Hematopoietic multipotent progenitor cell treated with erythropoietin and hydrocortisone succinate and interleukin-3 and kit ligand, for 17 days (in vitro differentiated cells): Measurements from ENCODE around the gene KRTAP1-3.
"Not testable (repeated sequence)": the region's sequence is repeated elsewhere in the genome, so short reads cannot be mapped to it uniquely, and the experiment has no call there.

Experiments used
- DNase-seq: peaks from one replicate; pipeline ENCODE4 v3.0.0-alpha.2; 2015; ENCODE audit warnings: low spot score

Gene KRTAP1-3

GRCh38 chr17:41010441-41010840 is 24.2 kb downstream of the KRTAP1-3 start:
- DNase-seq = no peak

GRCh38 chr17:41009936-41010335 is 24.7 kb downstream of the KRTAP1-3 start:
- DNase-seq = no peak

- no peak for DNase-seq
These were observed 25.3 kb downstream of the KRTAP1-3 start for GRCh38 chr17:41009301-41009760.

- DNase-seq = no peak
These were observed 25.9 kb downstream of the KRTAP1-3 start, which contains the start of gene KRTAP3-1 for GRCh38 chr17:41008811-41009210. Gene KRTAP3-1, minus strand, starts transcription at chr17:41009128. Its CDS starts 54 bp downstream, at chr17:41009074.

- DNase-seq = no peak
These were observed 30.3 kb downstream of the KRTAP1-3 start for GRCh38 chr17:41004397-41004796.

GRCh38 chr17:41003926-41004325 is 30.7 kb downstream of the KRTAP1-3 start:
- DNase-seq = no peak

- no peak for DNase-seq
These were observed 31.9 kb downstream of the KRTAP1-3 start for GRCh38 chr17:41002814-41003213.

GRCh38 chr17:41001795-41002194 is 32.9 kb downstream of the KRTAP1-3 start:
- no peak for DNase-seq

- not testable (repeated sequence) for DNase-seq
These were observed 35.1 kb downstream of the KRTAP1-3 start, which contains the start of gene KRTAP3-2 for GRCh38 chr17:40999563-40999962. Gene KRTAP3-2, minus strand, starts transcription at chr17:40999906. Its CDS starts 53 bp downstream, at chr17:40999853.

GRCh38 chr17:40997361-40997760 is 37.3 kb downstream of the KRTAP1-3 start:
- DNase-seq = no peak

GRCh38 chr17:40996829-40997228 is 37.8 kb downstream of the KRTAP1-3 start:
- no peak for DNase-seq

GRCh38 chr17:40995116-40995515 is 39.6 kb downstream of the KRTAP1-3 start:
- DNase-seq = no peak

- DNase-seq = no peak
These were observed 40.8 kb downstream of the KRTAP1-3 start, which contains the start of gene KRTAP3-3 for GRCh38 chr17:40993839-40994238. Gene KRTAP3-3, minus strand, starts transcription at chr17:40994164. Its CDS starts 67 bp downstream, at chr17:40994097.

- DNase-seq = no peak
These were observed 41.6 kb downstream of the KRTAP1-3 start for GRCh38 chr17:40993084-40993483.

GRCh38 chr17:40992666-40993065 is 42.0 kb downstream of the KRTAP1-3 start:
- DNase-seq = no peak

GRCh38 chr17:40986920-40987319 is 47.8 kb downstream of the KRTAP1-3 start:
- DNase-seq = no peak

- no peak for DNase-seq
These were observed 50.4 kb downstream of the KRTAP1-3 start, which contains the start of gene KRT40 for GRCh38 chr17:40984226-40984625. Gene KRT40, minus strand, starts transcription at chr17:40984326. Its CDS starts 53 bp downstream, at chr17:40984273.
